B cell (primary cell): Measurements from ENCODE around the gene G2E3.

Experiments
- EZH2 ChIP-seq: IDR thresholded peaks from 2 replicates; pipeline ENCODE4 v1.6.1; 2012; ENCODE audit warnings: borderline replicate concordance, low read depth, mild to moderate bottlenecking, moderate library complexity, low read length; ENCODE audit not compliant: insufficient read depth, poor library complexity, severe bottlenecking
- TF ChIP-seq, protein P1 (sequence below): fragments of 200-600 bp; IDR thresholded peaks from one replicate; pipeline ENCODE4 v1.8.0; 2022; ENCODE audit warnings: antibody characterized with exemption, mild to moderate bottlenecking

DNA sequence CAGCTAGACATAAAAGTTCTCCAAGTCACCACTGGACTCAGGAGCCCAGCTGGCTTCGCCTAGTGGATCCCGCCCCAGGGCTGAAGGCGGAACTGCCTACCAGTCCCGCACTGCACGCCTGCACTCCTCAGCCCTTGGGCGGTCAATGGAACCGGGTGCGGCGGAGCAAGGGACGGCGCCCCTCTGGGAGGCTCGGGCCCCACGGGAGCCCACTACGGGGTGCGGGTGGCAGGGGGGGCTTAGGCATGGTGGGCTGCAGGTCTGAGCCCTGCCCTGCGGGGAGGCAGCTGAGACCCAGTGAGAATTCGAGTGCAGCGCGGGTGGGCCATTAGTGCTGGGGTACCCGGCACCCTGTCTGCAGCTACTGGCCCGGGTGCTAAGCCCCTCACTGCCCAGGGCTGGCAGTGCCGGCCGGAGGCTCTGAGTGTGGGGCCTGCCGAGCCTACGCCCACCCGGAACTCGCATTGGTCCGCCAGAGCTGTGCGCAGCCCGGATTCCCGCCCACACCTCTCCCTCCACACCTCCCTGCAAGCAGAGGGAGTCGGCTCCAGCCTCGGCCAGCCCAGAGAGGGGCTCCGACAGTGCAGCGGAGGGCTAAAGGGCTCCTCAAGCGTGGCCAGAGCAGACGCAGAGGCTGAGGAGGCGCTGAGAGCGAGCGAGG, 11.4 kb upstream of the G2E3 start:
- TF ChIP-seq, protein P1, sequence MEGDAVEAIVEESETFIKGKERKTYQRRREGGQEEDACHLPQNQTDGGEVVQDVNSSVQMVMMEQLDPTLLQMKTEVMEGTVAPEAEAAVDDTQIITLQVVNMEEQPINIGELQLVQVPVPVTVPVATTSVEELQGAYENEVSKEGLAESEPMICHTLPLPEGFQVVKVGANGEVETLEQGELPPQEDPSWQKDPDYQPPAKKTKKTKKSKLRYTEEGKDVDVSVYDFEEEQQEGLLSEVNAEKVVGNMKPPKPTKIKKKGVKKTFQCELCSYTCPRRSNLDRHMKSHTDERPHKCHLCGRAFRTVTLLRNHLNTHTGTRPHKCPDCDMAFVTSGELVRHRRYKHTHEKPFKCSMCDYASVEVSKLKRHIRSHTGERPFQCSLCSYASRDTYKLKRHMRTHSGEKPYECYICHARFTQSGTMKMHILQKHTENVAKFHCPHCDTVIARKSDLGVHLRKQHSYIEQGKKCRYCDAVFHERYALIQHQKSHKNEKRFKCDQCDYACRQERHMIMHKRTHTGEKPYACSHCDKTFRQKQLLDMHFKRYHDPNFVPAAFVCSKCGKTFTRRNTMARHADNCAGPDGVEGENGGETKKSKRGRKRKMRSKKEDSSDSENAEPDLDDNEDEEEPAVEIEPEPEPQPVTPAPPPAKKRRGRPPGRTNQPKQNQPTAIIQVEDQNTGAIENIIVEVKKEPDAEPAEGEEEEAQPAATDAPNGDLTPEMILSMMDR: no peak
- no peak for TF ChIP-seq EZH2
